ENCODE results near the gene ATP1A1.

ATP1A1 gene

DNA sequence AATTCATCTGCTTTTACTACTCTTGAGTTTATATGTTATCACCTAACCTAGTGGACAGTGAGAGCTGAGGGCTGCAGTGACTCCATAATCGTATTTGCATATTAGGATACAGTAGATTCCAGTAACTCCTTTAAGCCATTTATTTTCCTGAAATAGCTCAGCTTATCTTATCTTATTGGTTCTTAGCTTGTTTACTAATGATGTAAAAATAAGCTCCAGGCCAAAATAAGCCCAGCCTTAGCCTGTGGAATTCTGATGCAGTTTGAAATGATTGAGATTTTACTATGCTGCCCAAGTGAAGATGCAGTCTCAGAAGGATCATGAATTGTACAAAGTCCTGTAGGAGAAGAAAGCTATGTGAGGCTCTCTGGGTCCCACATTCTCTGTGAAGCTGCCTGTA lies 18.1 kb downstream of the ATP1A1 start:
- no peak for DNase-seq (ENCODE audit: low read depth)

DNA sequence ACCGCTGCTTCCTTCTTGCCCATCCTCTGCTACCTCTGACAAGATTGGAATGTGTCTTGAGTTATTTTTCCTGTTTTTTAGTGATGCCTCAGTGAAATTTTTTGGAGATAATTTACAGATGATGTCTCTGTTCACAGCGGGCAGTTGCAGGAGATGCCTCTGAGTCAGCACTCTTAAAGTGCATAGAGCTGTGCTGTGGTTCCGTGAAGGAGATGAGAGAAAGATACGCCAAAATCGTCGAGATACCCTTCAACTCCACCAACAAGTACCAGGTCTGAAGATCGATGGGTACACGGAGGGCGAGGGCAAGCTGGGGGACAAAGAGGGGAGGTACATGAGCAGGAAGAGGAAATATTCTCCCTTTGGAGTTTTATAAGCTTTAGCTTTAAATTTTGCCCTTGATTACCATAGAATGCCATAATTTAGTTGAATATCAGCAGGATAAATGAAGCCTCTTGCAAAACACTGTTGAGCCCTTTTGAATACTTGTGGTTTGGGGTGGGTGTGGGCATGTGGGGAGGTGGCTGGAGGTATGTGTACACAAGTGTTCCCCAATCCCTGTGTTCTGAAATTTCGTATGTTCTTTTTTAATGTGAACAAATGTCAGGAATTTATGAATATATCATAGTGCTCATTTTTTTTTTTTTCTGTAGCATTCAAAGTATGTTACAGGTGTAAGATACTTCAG lies 19.8 kb downstream of the ATP1A1 start:
- no peak for DNase-seq (ENCODE audit: low read depth)

DNA sequence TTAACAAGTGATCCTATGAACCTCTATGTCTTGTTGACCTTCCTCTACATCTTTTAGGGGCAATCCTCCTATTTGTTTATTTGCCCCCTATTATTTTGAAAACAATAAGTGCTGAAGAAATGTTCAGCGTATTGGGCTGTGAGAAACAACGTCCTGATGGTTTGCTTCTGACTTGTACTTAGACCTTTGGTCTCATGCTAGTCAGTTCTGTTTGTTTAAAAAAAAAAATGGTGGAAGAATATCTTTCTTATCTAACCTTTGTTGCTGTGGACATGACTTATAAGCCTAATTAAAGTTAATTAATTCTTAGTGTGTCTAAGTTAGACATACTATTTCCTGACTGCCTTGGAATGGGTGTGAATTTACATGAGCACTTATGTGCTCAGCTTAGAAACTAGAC lies 20.7 kb downstream of the ATP1A1 start:
- no peak for DNase-seq (ENCODE audit: low read depth)

DNA sequence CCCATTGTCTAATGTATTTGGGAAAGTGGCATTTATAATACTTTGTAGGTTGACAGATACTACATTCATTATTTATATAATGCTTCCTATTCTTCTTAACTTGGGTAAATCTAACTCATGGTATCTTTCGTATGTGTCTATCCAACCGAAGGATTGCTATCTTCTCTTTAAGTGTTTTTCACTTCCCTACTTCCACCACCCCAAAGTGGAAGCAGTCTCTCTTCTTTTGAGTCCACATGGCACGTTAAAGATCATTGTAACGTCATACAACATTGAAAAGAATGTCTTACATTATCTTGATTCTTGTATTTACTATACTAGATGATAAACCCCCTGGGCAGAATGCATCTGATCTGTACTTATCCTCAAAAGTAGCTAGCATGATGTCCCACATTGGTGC lies 21.2 kb downstream of the ATP1A1 start:
- no peak for DNase-seq (ENCODE audit: low read depth)

DNA sequence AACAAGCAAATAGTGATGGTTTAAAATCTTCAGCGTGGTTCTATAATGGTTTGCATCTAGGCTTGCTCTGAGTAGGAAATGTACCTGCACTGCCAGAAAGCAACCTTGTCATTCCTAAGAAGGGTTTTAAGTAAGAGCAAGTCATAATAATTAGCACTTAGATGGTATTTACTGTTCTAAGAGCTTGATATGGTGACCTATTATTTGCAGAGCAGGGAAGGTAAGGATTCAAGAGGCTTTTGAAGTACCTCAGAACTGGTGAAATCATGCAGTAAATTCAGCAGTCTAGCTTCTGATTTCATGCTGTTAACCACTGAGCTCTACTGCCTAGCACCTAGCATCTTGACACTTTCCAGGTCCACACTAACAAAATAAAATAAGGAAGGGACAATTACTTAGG lies 23.7 kb downstream of the ATP1A1 start:
- no peak for DNase-seq (ENCODE audit: low read depth)

DNA sequence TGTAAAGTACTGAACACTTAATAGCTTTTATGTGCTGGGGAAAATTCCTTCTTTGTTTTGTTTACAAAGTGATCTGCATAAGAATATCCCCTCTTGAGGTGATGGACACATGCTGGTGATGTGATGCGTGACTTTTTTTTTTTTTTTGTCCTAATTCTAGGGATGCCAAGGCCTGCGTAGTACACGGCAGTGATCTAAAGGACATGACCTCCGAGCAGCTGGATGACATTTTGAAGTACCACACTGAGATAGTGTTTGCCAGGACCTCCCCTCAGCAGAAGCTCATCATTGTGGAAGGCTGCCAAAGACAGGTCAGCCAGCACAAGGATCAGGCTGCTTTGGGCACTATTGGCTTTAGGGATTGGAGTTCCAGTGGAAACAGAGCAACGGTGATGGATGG lies 24.7 kb downstream of the ATP1A1 start:
- DNase-seq (ENCODE audit: low read depth), result no peak

DNA sequence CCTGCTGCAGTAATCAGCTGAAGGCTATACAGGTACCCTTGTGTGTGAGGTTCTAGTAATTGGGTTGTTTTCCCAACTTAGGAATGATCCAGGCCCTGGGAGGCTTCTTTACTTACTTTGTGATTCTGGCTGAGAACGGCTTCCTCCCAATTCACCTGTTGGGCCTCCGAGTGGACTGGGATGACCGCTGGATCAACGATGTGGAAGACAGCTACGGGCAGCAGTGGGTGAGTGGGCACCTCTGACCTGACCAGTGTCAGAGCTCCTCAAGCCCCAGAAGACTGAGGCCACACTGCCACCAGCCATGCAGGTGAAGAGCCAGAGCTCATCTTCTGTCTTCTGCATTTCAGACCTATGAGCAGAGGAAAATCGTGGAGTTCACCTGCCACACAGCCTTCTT lies 27.7 kb downstream of the ATP1A1 start:
- DNase-seq (ENCODE audit: low read depth), result no peak

DNA sequence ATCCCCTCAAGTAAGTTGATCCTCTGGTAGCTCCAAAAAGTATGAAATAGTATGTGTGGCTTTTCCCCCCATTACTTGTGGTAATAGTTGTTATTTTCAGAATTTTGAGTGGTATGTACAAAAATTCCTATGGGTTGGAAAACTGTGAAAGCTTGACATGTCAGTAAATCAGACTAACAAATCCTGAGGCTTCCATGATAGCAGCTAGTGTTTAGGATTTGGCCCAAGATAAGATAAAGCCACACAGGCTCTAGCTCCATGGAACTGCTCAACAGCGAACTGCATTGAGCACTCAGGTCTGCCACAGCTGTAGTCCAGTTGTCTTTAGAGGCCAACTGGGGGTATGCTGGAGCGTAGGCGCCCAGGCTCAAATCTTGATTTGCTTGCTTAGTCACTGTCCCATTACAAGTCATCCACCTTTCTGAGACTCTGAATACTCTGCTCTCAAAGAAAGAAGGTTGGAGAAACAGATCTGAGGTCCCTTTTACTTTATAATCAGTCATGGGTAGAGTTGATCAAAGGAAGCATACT lies 28.7 kb downstream of the ATP1A1 start:
- DNase-seq (ENCODE audit: low read depth), result no peak

DNA sequence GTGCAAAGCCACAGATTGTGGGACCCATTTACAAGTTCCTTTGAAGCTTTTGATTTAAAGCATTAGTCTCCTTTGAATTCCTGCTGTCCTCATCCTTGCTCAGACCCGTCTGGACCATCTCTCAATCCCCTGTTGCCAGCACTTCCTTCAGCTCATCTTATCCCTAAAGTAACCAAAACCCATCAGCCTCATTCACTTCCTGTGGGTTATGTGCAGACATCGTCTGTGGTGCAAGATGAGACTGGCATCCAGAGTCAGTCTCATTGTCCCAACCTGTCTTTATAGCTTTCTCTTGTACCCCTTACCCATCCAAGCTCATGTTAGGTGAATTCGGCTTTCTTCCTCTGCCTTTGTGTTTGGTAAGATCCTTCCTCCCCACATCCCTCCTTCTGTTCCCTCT lies 29.3 kb downstream of the ATP1A1 start:
- no peak for DNase-seq (ENCODE audit: low read depth)

DNA sequence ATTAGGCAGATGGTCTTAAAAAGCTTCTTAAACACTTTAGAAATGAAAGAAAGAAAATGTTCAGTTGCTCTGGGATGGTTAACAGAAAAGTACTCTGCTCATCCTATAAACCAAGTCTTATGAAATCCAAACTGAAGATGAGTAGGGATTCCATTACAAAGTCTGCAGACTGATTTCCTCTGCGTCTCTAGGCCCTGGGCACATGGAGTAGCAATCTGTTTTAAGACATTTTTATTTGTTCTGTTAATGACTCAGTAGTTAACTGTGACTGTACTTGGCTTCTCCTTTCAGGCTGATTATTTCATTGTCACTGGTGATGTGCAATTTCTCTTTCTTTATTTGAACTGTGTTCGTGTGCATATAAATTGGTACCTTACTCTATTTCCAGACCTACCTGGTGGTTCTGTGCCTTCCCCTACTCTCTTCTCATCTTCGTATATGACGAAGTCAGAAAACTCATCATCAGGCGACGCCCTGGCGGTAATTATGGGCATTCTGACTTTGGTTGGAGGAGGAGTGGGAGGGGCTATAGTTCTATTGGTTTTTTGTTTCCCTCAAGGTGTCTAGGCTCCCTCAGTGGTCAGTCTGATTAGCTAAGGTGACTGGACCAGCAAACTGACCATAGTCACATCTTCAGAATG lies 30.6 kb downstream of the ATP1A1 start:
- no peak for DNase-seq (ENCODE audit: low read depth)

DNA sequence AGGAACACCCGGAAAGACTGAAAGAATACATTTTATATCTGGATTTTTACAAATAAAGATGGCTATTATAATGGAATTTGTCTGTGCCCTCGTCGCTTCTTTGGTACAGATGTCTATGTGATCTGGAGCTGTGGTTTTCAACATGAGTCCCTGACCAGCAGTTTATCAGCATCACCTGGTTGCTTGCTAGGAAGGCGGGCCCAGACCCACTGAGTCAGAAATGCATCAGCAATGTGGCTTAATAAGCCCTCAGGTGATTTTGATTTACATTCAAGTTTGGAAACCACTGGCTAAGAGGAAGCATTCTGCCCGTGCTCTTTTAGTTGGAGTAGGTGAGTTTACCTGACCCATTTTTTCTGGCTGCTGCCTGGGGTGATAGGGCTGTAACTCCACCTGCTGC lies 31.7 kb downstream of the ATP1A1 start:
- DNase-seq (ENCODE audit: low read depth), result no peak

DNA sequence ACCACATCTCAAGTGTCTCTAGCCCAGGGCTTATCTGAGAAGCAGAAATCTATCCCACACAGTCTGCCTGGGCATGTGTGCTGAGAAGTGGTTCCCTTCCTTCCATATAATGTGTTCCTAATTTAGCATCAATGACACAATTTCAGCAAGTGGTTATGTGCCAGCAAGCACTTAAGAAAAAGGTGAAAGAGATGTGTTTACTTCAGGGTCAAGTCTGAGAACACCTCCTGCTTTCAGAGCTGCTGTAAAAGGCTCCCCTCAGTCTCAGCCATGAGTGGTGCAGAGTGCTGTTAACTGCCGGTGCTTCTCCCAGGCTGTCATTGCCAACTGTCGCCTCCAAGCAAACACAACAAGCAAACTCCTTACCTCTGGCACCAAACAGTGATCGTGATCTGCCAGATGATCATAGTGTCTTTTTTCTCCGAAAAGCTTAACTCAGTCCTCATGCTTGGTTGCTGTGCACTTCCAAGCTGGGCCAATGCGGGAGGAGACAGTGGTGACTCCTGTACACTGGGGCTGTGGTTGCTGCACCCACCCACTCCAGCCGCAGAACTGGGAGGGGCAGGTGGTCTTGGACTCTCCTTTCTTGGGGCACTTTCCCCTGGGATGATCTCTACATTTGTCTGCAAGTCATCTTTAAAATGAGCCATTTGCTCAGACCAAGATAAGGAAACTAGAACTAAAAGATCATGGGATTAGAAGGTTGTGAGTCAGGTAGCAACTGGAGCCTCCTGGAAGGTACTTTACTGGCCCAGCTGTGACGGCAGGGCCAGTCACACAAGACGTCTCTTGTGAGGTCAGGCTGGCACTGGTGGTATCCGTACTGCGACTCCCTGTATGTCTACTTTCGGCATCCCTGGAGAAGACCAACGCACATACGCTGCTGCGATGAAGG lies 32.4 kb downstream of the ATP1A1 start:
- DNase-seq (ENCODE audit: low read depth), result no peak

DNA sequence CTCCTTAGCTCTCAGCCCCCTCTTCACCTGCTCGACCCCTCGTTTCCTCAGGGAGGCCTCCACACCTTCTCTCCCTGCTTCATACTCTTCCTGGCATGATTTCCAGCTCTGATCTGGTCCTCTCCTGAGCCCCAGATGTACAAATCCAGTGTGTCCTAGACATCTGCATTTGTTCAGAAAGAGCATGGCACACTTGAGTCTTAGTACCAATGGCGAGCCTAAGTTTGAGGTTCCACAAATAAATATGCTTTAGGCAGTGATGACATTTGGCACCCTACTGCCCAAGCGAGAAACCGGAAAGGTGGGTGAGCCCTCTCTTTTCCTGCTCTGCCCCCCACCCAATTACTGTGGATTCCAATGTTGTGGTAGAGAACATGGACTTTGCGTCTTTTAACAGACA lies 34.0 kb downstream of the ATP1A1 start:
- no peak for DNase-seq (ENCODE audit: low read depth)

DNA sequence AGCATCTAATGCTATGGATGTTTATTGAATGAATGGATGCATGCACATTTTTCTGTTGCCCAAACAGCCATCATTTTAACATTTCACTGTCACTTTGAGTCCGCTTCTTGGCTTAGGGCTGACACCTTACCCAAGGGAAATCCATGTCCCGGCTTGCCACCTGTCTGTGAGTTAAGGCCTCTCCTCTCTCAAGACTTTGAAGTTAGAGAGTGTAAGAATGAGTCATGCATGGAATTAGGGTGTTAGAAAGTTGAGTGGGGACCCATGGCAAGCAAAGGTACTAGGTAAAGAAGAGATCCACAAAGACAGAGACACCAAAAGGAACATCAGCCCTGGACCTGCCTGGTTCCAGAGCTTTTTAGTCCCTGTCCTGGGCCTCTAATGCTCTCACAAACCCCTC lies 35.1 kb downstream of the ATP1A1 start:
- no peak for DNase-seq (ENCODE audit: low read depth)

DNA sequence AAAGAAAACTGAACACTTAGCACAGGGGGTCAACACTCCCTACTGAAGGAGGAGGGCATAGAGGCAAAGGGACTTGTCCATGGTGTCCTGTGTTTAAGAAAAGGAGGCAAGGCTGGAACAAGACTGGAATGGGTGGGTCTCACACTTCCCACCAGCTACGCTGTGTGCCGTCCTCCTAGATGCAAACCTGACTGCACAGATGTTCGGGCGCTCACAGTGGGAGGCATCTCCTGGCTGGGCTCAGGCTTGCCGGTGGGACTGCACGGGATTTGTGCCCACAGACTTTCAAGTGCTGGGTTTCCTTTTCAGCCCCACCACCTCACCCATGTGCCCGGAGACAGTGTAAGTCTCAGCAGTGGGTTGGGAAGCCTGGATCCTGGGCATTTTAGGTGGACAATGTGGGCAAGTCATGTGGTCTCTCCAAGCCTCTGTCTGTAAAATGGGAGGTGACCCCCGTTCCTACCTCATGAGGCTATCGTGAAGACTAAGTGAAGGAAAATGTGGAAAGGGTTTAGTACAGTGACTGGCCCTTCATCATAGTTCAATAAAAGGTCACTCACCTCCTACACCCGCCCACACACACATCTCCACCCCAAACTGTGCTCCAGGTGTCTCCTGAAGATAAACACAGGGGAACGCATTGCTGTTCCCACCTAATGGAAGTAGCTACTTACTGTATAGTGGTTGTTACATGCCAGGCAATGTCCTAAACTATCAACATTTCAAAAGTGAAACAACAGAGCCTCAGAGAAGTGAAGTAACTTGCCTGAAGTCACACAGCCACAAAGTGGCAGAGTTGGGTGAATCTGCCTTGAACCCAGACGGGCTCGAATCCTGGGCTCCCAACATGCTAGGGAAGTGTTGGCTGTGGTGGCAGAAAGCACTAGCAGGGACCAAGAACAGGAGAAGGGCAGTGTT lies 36.0 kb downstream of the ATP1A1 start:
- DNase-seq (ENCODE audit: low read depth), result no peak

DNA sequence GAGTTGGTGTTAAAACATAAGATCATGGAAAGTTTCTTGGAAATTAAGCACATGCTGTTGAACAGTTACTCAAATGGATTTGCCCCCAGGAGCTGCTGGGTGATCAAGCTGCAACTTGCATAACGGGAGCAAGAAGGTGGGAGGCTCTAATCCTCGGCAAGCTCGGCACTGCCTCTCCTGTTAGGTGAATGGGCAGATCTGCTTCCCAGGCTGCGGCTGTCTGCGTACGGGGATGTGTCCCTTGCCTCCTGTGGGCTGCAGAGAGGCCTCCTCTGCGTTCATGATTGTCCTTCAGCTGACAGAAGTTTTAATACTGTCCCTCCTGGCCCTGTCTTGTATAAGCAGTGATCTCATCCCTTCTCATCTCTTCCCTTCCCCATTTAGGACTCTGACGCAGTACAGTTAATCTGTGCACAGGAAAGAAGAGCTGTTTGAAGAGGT lies 36.7 kb downstream of the ATP1A1 start:
- no peak for DNase-seq (ENCODE audit: low read depth)

DNA sequence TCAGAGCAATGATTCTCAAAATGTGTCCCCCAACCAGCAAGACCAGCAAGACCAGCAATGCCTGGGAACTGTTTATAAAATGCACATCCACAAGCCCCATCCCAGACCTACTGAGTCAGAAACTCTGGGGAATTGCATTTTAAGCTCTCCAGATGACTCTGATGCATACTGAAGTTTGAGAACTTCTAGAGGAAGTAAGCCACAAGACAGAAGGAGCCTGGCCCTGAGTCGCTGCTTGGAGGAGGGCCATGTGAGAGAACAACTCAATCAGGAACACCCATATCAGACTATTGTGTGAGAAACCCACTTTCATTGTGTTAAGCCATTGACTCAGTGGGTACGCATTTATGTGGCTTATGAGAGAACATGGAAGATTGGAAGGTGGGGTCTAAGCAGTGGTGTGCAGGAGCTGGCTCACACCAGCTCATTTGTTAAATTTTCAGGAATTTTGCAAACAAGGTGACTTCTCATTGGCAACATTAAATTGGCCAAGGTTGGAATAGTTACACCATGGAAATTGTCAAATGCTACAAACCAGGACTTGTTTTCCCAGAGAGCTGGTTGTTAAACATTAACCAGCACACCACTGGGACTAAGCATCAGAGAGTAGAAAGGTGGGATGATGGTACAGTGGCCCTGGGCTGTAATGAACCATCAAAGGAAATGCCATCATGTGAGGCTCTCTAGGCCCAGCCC lies 38.9 kb downstream of the ATP1A1 start:
- no peak for DNase-seq (ENCODE audit: low read depth)

DNA sequence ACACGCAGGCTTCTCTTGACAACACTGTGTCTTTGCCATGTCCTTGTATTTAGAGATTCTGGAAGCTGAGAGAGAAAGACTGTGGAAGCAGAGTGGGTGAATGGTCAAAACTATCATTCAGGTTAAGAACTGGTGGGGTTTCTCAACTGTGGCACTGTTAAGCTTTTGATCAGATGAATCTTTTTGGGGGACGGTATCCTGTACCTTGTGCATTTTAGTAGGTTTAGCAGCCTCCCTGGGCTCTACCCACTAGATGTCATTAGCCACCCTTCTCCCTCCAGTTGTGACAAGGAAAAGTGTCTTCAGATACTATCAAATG lies 39.4 kb downstream of the ATP1A1 start:
- DNase-seq (ENCODE audit: low read depth), result no peak

DNA sequence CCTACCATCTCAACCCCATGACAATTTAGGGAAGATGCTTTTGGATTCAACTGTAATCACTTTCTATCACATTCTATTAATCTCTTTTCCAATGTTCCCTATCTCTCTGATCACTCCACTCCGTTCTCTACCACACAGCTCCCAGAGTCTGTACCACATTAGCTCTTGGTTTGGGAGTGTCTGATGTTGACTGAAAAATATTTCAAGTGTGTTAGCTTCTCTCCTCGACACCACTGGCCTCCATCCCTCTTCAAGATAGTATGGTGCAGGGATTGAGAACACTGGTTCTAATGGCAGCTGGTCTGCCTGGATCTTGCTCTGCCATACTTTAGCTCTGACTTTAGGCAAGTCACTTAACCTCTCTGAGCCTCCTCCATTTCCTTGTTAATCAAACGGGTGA lies 39.9 kb downstream of the ATP1A1 start:
- DNase-seq (ENCODE audit: low read depth), result no peak

DNA sequence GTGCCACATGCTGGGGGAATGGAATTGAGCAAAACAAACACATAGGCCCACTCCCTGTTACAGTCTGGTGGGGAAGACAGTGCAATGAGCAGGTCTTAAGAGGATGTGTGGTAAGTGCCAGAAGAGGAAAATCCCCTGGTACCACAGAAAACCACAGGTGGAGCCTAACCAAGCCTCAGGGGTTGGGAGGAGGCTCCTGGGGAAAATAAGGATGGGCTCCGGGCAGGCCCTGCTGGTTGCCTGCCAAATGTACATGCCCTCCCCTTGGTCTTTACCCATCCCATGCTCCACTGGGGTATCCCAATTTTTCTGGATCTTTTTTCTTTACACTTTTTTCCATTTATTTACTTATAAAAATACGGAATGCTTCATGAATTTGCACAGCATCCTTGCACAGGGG lies 40.4 kb downstream of the ATP1A1 start:
- no peak for DNase-seq (ENCODE audit: low read depth)

DNA sequence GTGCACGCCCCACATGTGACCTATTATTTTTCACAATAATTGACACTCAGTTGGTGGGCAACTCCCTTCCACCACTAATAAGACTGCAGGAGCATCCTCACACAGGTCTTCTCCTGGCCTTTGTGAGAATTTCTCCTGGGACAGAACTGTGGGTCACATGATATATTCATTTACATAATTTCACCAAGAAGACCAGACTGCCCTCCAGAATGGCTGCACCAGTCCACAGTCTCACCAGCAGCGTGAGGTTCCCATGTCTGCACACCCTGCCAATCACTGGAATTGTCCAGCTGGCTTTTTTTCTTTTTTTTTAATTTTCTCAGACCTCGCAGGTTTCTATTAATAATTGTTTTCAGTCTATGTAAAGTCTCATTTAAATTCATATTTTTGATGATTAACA lies 41.3 kb downstream of the ATP1A1 start:
- DNase-seq (ENCODE audit: low read depth), result no peak

All from activated T-cell treated with anti-CD3 and anti-CD28 coated beads for 48 hours (primary cell).